HG03565 (cell line): ENCODE data around the gene UNKL.

Experiments used
- ATAC-seq: cut with Tn5 transposase; IDR thresholded peaks from one replicate; pipeline ENCODE4 v1.9.1; 2021; ENCODE audit warnings: mild to moderate bottlenecking, moderate library complexity; ENCODE audit not compliant: unreplicated experiment

UNKL gene

GRCh38 chr16:1414532-1415260 is at the start of gene UNKL:
Gene UNKL (minus strand): TSS chr16:1414704. CDS start chr16:1414691, 13 bp downstream.
- peak; percentile 26 for ATAC-seq

DNA sequence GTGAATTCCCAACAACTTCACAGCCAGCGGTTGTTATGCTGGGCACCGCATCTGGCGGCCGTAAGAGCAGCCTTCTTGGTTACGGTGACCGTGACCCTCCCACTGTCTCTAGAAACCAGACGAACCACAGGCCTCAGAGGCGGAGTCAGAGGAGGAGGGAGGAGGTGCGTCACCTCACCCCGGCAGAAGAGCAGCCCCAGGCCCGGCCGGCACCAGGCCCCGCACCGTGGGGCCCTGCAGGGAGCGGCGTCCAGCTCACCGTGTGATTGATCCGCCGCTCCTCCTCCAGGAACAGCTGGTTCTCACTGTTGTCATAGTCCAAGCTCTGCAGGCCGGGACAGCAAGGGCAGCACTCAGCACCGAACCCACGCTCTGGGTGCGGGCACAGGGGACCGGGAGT is 46.6 kb upstream of the UNKL start:
- ATAC-seq, result no peak

DNA sequence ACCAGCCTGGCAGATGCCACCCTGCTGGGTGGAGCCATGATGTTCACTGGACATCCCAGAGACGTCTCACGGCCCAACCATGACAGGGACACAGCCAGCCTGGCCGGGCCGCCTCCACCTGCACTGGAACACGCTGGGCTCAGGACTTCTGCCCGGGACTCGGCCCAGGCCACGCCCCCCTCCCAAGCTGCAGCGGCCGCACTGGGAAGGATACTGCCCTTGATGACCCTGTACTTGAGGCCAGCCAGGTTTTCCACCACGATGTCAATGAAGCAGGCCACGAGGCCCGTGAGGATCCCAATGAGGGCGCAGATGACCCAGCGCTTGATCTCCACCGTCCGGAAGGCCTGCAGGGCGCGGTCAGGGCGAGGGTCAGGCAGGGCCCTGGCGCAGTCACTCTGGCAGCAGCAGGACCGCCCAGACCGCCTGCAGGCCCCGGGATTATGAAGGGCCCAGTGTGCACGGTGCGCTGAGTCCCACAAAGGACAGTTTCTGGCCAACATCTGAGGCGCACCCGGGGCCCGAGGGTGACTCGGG is 46.2 kb upstream of the UNKL start:
- no peak for ATAC-seq

GRCh38 chr16:1459967-1460366 is 45.5 kb upstream of the UNKL start:
- ATAC-seq, result no peak

- no peak for ATAC-seq
These were observed 44.5 kb upstream of the UNKL start for GRCh38 chr16:1458977-1459341.

- no peak for ATAC-seq
These were observed 44.0 kb upstream of the UNKL start for GRCh38 chr16:1458336-1458976.

DNA sequence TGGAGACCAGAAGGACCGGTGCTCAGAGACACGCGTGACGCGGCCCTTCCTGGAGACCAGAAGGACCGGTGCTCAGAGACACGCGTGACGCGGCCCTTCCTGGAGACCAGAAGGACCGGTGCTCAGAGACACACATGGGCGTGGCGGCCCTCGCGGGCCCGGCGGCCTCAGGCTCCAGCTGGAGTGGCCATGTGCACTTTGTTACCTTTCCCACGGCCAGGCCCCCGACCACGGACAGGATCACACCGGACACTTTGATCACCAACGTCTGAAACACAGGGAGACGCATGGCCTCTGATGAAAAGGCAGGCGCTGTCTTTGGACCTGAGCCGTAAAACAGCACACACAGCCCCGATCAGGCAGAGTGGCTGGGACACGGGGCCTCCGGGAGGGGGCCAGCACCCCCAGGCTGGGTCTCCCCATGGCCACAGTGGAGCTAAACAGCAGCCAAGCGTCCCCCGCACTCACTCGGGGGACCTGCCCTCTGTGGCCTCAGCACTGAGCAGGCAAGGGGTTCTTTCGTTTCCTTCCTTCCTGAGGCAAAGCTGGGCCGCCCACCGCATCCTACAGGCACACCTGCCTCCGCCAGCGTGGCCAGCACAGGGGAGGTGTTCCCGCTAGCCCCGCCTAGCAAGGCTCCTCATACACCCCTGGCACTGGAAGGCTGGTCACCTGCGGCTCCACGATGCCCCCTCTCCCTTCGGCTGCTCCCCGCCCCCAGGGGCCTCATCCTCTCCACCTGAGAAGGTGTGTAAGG is 43.2 kb upstream of the UNKL start:
- no peak for ATAC-seq

DNA sequence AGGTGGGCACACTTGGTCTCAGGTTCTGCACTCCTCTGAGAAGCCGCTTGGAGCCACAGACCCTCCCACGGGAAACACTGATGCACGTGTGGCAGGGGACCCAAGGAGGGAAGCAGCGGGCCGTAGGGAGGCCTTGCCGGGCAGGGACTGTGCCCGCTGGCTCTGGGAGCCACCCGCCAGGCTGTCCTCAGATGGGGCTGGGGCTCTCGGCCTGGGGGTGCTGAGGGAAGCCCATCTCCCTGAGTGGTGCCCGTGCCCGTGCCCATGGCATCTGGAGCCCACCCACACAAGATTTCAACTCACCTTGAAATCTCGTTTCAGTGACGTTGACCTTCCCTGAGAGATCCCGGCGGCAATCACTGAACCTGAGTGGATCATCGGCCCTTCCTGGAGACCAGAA is 42.4 kb upstream of the UNKL start:
- ATAC-seq, result no peak

DNA sequence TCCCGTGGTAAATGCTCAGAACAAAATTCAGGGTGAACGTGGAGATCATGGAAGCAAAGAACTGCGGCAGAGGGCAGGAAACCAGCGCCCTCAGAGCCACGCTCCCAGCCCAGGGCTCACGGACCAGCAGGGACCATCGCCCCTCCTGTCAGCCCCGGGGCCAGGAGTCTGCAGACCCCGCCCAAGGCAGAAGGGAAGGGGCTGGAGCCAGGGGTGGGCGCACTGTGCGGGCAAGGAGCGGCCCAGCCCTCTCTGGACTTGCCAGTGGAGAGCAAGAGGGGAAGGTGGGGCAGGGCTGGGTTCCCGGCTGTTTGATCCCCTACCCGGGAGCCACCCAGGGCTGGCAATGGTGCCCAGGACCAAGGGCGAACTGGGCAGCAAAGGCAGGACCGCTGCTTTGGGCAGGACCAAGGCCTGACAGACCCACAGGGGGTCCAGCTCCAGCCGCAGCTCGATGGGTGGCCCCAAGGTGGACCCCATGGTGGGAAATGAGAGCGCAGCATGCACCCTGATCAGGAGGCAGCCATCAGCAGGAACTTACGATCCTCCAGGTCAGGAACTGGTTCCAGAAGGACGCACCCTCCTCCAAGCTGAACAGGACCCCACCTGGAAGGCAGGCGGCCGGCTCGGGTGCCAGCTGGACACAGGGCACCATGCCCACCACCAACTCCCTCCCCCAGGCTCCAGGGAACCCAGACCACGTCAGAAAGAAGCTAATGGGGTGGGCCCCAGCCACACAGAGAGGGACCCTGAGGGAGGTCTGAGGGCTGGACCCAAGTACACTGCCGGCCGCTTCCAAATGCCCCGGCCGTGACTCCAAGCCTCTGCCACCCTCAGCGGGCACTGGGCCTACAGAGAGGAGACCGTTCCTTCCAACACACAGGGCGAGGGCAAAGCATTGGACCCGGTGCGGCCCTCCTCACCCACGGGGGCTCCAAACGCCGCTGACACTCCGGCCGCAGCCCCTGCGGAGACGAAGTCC is 41.0 kb upstream of the UNKL start:
- ATAC-seq, result no peak

- no peak for ATAC-seq
These were observed 40.1 kb upstream of the UNKL start for GRCh38 chr16:1454561-1454960.

GRCh38 chr16:1453316-1453715 is 38.8 kb upstream of the UNKL start:
- no peak for ATAC-seq

- ATAC-seq, result no peak
These were observed 38.0 kb upstream of the UNKL start for GRCh38 chr16:1452530-1452929.

DNA sequence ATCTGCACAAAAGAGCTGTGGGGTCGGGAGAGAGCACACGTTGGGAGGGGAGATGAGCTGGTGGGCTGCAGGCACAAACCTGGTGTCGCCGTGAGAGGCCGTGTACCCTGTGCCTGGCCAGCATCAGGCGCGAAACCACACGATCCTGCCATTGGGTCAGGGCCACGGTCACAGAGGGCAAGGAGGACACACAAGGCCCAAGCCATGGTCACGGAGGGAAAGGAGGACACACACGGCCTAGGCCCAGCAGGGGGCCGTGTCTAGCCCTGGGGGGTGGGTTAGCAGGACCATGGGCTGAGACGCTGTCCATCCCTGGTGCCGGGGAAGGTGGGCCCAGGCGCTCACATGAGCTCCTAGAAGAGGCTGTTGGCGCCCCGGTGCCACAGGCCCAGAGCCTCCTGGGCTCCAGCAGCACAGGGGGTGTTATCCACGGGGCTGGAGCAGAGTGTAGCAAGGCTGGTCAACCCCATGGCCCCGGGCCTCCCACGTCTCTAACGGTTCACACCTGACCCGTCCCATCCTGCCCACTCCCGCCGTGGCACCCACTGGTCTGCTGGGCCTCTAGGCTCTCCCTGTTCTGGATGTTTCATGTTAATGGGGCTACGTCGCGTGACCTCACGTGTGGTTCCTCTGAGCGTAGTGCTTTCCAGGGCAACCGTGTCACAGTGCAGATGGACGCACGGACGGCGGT is 37.3 kb upstream of the UNKL start:
- ATAC-seq, result no peak

GRCh38 chr16:1450841-1451240 is 36.3 kb upstream of the UNKL start:
- ATAC-seq, result no peak

- ATAC-seq, result no peak
These were observed 35.7 kb upstream of the UNKL start for GRCh38 chr16:1450218-1450617.

GRCh38 chr16:1449201-1449788 is 34.8 kb upstream of the UNKL start:
- ATAC-seq, result no peak

GRCh38 chr16:1448536-1449116 is 34.1 kb upstream of the UNKL start:
- no peak for ATAC-seq

- no peak for ATAC-seq
These were observed 33.5 kb upstream of the UNKL start for GRCh38 chr16:1447965-1448364.
